Stomach (tissue), 9 donors: Measurements from ENCODE around the gene NKX6-2. TPM values are rescaled to one million over a fixed set of nuclear protein-coding genes. Genes with fewer than 3 reads are reported as not detected.

Experiments used
- DNase-seq, 2 donors: peaks; one replicate each; pipeline versions ENCODE4 v3.0.0 to v3.0.0-alpha.2; 2013 to 2019
- H3K27ac ChIP-seq, 5 donors: fragments of 200-600 bp in 4 of 5; sonication (generic) in 4 of 5; one replicate each; pipeline ENCODE4 v1.5.1; 2013 to 2019; ENCODE audit warnings: mild to moderate bottlenecking in 1 of 5, moderate library complexity in 1 of 5
- H3K27me3 ChIP-seq, 3 donors: fragments of 200-600 bp; sonication (generic); one replicate each; pipeline ENCODE4 v1.5.1; 2017 to 2019; ENCODE audit warnings: mixed run types in 1 of 3
- H3K36me3 ChIP-seq, 4 donors: fragments of 200-600 bp; sonication (generic); 1 replicate in 3 of 4; 2 replicates in 1 of 4; pipeline ENCODE4 v1.5.1; 2016 to 2019
- H3K4me1 ChIP-seq, 4 donors: fragments of 200-600 bp; sonication (generic); one replicate each; pipeline ENCODE4 v1.5.1; 2016 to 2019
- H3K4me3 ChIP-seq, 4 donors: fragments of 200-600 bp; sonication (generic) in 3 of 4; one replicate each; pipeline ENCODE4 v1.5.1; 2016 to 2019; ENCODE audit warnings: mild to moderate bottlenecking in 1 of 4
- H3K9me3 ChIP-seq, 4 donors: fragments of 200-600 bp; sonication (generic); one replicate each; pipeline ENCODE4 v1.5.1; 2016 to 2019
- EP300 ChIP-seq: sonication (generic); formaldehyde crosslinking; IDR thresholded peaks from one replicate; pipeline ENCODE4 v1.6.1; 2017; ENCODE audit warnings: antibody characterized with exemption
- POLR2A ChIP-seq, 4 donors: fragments of 450-650 bp; IDR thresholded peaks; one replicate each; pipeline ENCODE4 v1.6.1; 2016; ENCODE audit warnings: antibody characterized with exemption in 4 of 4, control low read depth in 2 of 4, mild to moderate bottlenecking in 1 of 4, moderate library complexity in 1 of 4
- POLR2AphosphoS5 ChIP-seq, 3 donors: sonication (generic); formaldehyde crosslinking; IDR thresholded peaks; one replicate each; pipeline ENCODE4 v1.6.1; 2016; ENCODE audit warnings: antibody characterized with exemption in 3 of 3
- WGBS, 5 donors: extraction: QIAGEN DNeasy Blood & Tissue Kit in 3 of 5; methylation state at CpG; one replicate each; pipeline versions ENCODE4 v1.1.5 to v1.1.7; 2013 to 2018; 5-methylcytosine and 5-hydroxymethylcytosine counted together
- intact Hi-C: fragments of 100-400 bp; cut with DNase I; formaldehyde crosslinking; loops from one replicate; pipeline ENCODE4 v1.15.1; 2023; ENCODE audit warnings: low total_unique reads
- polyA plus RNA-seq, 3 donors: library from polyadenylated mRNA; stranded (reverse); fragments of 200-250 nt; gene quantifications; one replicate each; pipeline ENCODE4 v1.2.3, GENCODE V29; 2013
- total RNA-seq, 5 donors: library from RNA; depleted of rRNA; stranded (reverse); fragments of >200 nt; gene quantifications; one replicate each; pipeline versions ENCODE4 v1.1.0 to v1.2.3, GENCODE V29; 2014 to 2016
- TF ChIP-seq, protein P1 (sequence below), 7 experiments: fragments of 450-650 bp in 4 of 7; fragments of 200-600 bp in 3 of 7; sonication (generic) in 3 of 7; IDR thresholded peaks; one replicate each; pipeline ENCODE4 v1.5.1; 2016 to 2019; ENCODE audit warnings: antibody characterized with exemption in 7 of 7, control low read depth in 2 of 7, mild to moderate bottlenecking in 1 of 7
- donor health status: healthy with polysubstance abuse.
- donor health status: Bipolar disorder and iron deficiency.
- donor health status: healthy.

NKX6-2 gene
- total and polyA plus RNA-seq, 8 donors: 0.65 to 75.8 (median 10.0) TPM; not detected in 2

- peaks cover 0 to 17% (median 8%) of the 10 kb centered on the region in 4 donors for H3K9me3 ChIP-seq
- TF ChIP-seq, protein P1, sequence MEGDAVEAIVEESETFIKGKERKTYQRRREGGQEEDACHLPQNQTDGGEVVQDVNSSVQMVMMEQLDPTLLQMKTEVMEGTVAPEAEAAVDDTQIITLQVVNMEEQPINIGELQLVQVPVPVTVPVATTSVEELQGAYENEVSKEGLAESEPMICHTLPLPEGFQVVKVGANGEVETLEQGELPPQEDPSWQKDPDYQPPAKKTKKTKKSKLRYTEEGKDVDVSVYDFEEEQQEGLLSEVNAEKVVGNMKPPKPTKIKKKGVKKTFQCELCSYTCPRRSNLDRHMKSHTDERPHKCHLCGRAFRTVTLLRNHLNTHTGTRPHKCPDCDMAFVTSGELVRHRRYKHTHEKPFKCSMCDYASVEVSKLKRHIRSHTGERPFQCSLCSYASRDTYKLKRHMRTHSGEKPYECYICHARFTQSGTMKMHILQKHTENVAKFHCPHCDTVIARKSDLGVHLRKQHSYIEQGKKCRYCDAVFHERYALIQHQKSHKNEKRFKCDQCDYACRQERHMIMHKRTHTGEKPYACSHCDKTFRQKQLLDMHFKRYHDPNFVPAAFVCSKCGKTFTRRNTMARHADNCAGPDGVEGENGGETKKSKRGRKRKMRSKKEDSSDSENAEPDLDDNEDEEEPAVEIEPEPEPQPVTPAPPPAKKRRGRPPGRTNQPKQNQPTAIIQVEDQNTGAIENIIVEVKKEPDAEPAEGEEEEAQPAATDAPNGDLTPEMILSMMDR (IDR thresholded peaks at IDR 0.05): no peak
- TF ChIP-seq POLR2AphosphoS5 (IDR thresholded peaks at IDR 0.05) (no peak), EP300 (no peak), POLR2A (IDR thresholded peaks at IDR 0.05) (no peak)
- no peak overlapping the region for H3K4me3 ChIP-seq
- intact Hi-C loops: loop anchor here (10.0 kb wide), 1 partner anchor 126 kb away; no protein-coding TSS in a partner anchor
- peaks cover 10 to 83% (median 73%) of the 10 kb centered on the region in 4 donors for H3K36me3 ChIP-seq
- H3K27me3 ChIP-seq: peaks cover 11 to 25% (median 17%) of the 10 kb centered on the region in 3 donors
- DNase-seq: no peak
- 89 to 95% (median 92%) methylated on average over 10 to 12 of the region's 12 CpGs for WGBS, 5 donors
- H3K4me1 ChIP-seq: peaks cover 6 to 24% (median 14%) of the 10 kb centered on the region in 4 donors
- no peak overlapping the region for H3K27ac ChIP-seq
These were observed 5.6 kb downstream of the NKX6-2 start for GRCh38 chr10:132780356-132780755.

DNA sequence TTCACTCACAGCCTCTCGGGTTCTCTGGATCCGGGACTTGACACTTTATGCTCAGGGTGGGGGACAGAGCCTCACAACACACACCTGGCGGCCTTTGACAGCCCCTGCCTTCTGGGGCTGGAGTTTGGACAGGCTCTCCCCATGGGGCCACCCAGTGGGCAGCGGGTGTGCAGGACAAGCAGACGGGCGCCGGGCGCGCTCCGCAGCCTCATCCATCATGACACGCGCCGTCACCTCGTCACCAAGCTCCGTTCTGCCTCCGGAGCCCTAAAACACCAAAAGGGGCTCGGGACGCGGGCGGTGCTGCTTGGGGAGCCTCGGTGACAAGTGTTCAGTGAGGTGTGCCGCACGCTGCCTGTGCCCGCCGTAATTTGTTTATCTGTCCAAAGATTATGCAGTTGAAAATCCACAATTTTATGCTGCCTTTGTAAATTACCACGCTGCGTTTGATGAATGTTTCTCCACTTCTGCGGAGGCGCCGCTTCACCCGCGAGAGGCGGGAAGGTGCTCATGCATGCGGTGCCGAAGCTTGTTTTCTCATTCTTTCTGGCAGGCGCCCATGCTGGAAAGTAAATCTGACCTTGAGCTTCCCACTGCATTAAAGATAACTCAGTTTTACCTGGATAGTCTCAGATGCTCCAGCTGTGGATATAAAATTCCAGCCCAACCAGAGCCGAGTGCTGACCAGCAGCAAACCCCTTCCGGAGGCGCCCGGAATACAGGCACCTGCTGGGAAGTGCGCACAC is 6.2 kb downstream of the NKX6-2 start:
- intact Hi-C loops: loop anchor here (10.0 kb wide), 1 partner anchor 125 kb away; no protein-coding TSS in a partner anchor
- 92 to 96% (median 94%) methylated on average over 41 of the region's 41 CpGs for WGBS, 5 donors
- no peak for TF ChIP-seq POLR2AphosphoS5 (IDR thresholded peaks at IDR 0.05)
- TF ChIP-seq POLR2A (IDR thresholded peaks at IDR 0.05): no peak
- TF ChIP-seq, protein P1 (IDR thresholded peaks at IDR 0.05): no peak
- no peak for TF ChIP-seq EP300

DNA sequence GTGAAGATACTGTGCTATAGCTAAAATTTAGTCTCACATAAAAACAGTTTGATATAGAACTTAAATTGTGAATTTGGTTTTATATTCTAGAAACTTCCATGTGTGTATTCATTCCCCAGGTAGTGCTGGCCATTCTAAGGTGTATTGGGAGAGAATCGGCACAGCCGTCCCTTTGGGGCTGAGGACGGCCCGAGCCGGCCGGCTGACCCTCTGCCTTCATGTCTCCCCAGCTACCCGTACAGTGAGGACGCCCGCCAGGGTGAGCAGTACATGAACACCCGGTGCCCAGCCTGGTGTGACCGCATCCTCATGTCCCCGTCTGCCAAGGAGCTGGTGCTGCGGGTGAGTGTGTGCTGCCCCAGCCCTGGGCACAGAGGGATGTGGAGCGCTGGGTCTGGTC is 8.5 kb downstream of the NKX6-2 start:
- Histone ChIP-seq H3K27me3 (no peaks in the 10 kb centered on the region), H3K9me3 (no peaks in the 10 kb centered on the region), H3K36me3 (peaks cover 10 to 82% (median 60%) of the 10 kb centered on the region in 4 donors), H3K4me3 (no peak overlapping the region), H3K4me1 (peaks cover 6 to 24% (median 16%) of the 10 kb centered on the region in 4 donors), H3K27ac (no peak overlapping the region)
- no peak for TF ChIP-seq POLR2A (IDR thresholded peaks at IDR 0.05)
- no peak for TF ChIP-seq EP300
- intact Hi-C loops: no loop called here
- 94 to 98% (median 97%) methylated on average over 9 to 14 of the region's 14 CpGs for WGBS, 5 donors
- no peak for DNase-seq

More for the DNA sequence above, 6.2 kb downstream of the NKX6-2 start:
- peaks cover 0 to 12% (median 7%) of the 10 kb centered on the region in 4 donors for H3K9me3 ChIP-seq
- DNase-seq: no peak
- peaks cover 4 to 19% (median 11%) of the 10 kb centered on the region in 3 donors for H3K27me3 ChIP-seq
- H3K4me3 ChIP-seq: no peak overlapping the region
- H3K27ac ChIP-seq: no peak overlapping the region
- H3K36me3 ChIP-seq: peaks cover 10 to 86% (median 73%) of the 10 kb centered on the region in 4 donors
- H3K4me1 ChIP-seq: peaks cover 0 to 20% (median 12%) of the 10 kb centered on the region in 4 donors

DNA sequence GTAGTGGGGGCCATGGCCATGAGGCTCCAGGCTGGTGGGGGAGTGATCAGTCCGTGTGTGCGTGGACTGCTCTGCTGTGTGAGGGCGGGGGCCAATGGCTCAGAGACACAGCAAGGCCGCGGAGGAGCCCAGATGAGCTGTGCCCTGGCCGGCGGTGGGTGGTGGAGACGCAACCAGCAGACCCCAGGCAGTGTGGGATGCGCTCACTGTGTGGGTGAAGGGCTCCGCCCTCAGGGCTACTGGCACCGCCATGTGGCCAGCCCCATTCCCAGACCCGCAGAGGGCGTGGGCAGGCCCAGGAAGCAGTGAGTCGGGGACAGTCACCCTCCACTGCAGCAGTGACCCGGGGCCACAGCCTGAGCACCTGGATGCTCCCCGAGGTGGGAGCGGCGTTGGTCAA is 9.1 kb downstream of the NKX6-2 start:
- Histone ChIP-seq H3K27ac (no peak overlapping the region), H3K4me1 (peaks cover 6 to 24% (median 16%) of the 10 kb centered on the region in 4 donors), H3K27me3 (no peaks in the 10 kb centered on the region), H3K9me3 (no peaks in the 10 kb centered on the region), H3K36me3 (peaks cover 7 to 76% (median 54%) of the 10 kb centered on the region in 4 donors), H3K4me3 (no peak overlapping the region)
- intact Hi-C loops: no loop called here
- TF ChIP-seq POLR2A (IDR thresholded peaks at IDR 0.05) (no peak), POLR2AphosphoS5 (IDR thresholded peaks at IDR 0.05) (no peak), EP300 (no peak)
- TF ChIP-seq, protein P1 (IDR thresholded peaks at IDR 0.05): no peak
- no peak for DNase-seq
- 85 to 95% (median 93%) methylated on average over 11 to 18 of the region's 18 CpGs for WGBS, 5 donors
